DMS114 treated with DMSO at 0.1 percent for 48 hours (cell line): ENCODE measurements around the gene VPS33A.

Source experiments
- DNase-seq: peaks from one replicate; lab custom pipeline; 2025; ENCODE audit not compliant: unreplicated experiment; lab: John Stamatoyannopoulos, UW

VPS33A gene

DNA sequence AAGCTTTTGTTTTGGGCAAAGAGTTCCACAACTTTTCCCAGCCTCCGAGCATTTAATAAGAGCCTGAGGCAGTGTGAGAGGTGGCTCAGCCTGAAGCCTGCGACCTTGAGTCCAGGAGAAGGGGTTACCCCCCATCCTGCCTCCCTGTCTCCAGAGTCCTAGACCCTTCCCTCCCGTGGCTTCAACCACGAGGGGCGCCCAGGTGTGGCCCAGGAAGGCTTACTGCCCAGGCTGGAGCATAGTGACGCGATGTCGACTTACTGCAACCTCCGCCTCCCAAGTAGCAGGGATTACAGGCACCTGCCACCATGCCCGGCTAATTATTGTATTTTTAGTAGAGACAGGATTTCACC, 82.7 kb downstream of the VPS33A start:
- no peak for DNase-seq

DNA sequence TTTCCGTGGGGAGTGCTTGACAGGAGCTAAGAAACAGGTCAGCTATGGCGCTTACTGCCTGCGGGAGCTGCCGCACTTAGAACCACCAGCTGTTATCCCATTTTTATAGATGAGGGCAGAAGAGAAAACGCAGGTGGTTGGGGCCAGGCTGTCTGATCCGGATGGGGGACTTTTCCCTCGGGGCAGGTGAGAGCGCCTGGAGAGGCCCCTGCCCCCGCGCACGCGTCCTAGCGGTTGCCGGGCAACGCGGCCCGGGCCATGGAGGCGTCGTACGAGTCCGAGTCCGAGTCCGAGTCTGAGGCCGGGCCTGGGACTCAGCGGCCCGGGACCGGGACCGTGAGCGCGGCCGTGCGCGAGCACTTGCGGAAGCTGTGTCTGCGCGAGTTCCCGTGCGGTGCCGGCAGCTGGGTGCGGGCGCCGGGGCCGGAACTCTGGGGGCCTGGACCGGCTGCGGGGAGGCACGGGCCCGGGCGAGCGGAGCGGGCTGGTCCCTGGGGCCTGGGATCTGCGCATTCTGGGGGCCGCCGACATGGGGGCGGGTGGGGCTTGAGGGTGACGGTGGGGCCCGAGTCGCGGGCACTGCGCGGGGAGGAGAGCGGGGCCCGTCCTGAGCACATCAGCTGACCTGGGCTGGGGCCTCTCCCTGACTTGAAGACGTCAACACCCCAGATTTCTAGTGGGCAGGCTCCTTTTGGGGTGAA, 83.3 kb downstream of the VPS33A start, which contains the start of gene LRRC43:
TSS of gene LRRC43 (plus strand) at position 237 of the 701 bp plus-strand sequence. CDS start at position 259, 22 bp downstream.
- DNase-seq: no peak
